Neural crest cell (in vitro differentiated cells): ENCODE measurements around the gene PKP3. TPM values are rescaled to one million over a fixed set of nuclear protein-coding genes. Genes with fewer than 3 reads are reported as not detected.

Experiments used
- DNase-seq: peaks from one replicate; pipeline ENCODE4 v3.0.0; 2021; ENCODE audit warnings: low read depth, mixed read lengths, low spot score
- H3K27ac Mint-ChIP-seq: one replicate; pipeline ENCODE4 v1.8.0; 2021; ENCODE audit warnings: mild to moderate bottlenecking, mixed read lengths; ENCODE audit not compliant: unreplicated experiment
- H3K27me3 Mint-ChIP-seq: 2 replicates; pipeline ENCODE4 v1.8.0; 2021; ENCODE audit warnings: low read depth, mild to moderate bottlenecking, mixed read lengths
- H3K36me3 Mint-ChIP-seq: 2 replicates; pipeline ENCODE4 v1.8.0; 2021; ENCODE audit warnings: low read depth, mild to moderate bottlenecking, mixed read lengths
- H3K4me1 Mint-ChIP-seq: 2 replicates; pipeline ENCODE4 v1.8.0; 2021; ENCODE audit warnings: mixed read lengths
- H3K4me3 Mint-ChIP-seq: one replicate; pipeline ENCODE4 v1.8.0; 2021; ENCODE audit warnings: mild to moderate bottlenecking, mixed read lengths
- H3K9me3 Mint-ChIP-seq: 2 replicates; pipeline ENCODE4 v1.8.0; 2021; ENCODE audit warnings: mixed read lengths
- total RNA-seq: library from RNA; stranded (reverse); gene quantifications from 2 replicates; pipeline ENCODE4 v1.2.1, GENCODE V29; 2021
- TF ChIP-seq, protein P1 (sequence below): fragments of 200-600 bp; sonication (generic); conservative IDR thresholded peaks from 2 replicates; pipeline ENCODE4 v1.5.0; 2021; ENCODE audit warnings: antibody characterized with exemption, mild to moderate bottlenecking

Gene PKP3
- total RNA-seq, 1 donor from 2014 or later = 0.42 TPM

DNA sequence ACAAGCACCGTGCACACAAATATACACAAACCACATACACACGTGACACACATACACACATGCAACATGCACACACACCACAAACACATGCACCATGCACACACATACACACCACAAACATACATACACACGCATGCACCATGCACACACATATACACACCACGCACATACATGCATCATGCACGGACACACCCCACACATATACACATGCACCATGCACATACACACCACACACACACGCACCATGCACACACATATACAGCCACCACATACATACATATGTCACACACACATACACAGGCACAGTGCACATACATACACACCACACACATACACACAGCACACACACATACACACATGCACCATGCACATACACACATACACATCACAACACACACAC lies 37.4 kb upstream of the PKP3 start:
- TF ChIP-seq, protein P1, sequence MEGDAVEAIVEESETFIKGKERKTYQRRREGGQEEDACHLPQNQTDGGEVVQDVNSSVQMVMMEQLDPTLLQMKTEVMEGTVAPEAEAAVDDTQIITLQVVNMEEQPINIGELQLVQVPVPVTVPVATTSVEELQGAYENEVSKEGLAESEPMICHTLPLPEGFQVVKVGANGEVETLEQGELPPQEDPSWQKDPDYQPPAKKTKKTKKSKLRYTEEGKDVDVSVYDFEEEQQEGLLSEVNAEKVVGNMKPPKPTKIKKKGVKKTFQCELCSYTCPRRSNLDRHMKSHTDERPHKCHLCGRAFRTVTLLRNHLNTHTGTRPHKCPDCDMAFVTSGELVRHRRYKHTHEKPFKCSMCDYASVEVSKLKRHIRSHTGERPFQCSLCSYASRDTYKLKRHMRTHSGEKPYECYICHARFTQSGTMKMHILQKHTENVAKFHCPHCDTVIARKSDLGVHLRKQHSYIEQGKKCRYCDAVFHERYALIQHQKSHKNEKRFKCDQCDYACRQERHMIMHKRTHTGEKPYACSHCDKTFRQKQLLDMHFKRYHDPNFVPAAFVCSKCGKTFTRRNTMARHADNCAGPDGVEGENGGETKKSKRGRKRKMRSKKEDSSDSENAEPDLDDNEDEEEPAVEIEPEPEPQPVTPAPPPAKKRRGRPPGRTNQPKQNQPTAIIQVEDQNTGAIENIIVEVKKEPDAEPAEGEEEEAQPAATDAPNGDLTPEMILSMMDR = no peak
- Mint-ChIP-seq H3K27ac (no peak overlapping the region), H3K9me3 (peaks cover 7% of the 10 kb centered on the region), H3K4me3 (no peak overlapping the region), H3K4me1 (peaks cover 28% of the 10 kb centered on the region), H3K36me3 (peaks cover 2% of the 10 kb centered on the region), H3K27me3 (peaks cover 8% of the 10 kb centered on the region)
- no peak for DNase-seq

DNA sequence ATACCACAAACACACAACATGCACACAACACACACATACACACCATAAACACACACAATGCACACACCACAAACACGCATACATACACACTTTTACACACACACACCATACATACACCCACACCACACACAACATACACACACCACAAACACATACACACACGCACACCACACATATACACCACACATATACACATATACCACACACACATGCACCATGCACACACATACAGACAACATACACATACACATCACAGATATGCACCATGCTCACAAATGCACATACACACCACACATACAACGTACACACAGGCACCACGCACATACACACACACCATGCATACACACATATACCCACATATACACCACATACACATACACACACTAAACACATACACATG lies 36.4 kb upstream of the PKP3 start:
- H3K27me3 Mint-ChIP-seq = peaks cover 8% of the 10 kb centered on the region
- H3K27ac Mint-ChIP-seq = no peak overlapping the region
- no peak overlapping the region for H3K4me3 Mint-ChIP-seq
- H3K4me1 Mint-ChIP-seq = peaks cover 23% of the 10 kb centered on the region
- peaks cover 4% of the 10 kb centered on the region for H3K36me3 Mint-ChIP-seq
- peaks cover 8% of the 10 kb centered on the region for H3K9me3 Mint-ChIP-seq
- DNase-seq = no peak
- TF ChIP-seq, protein P1 = no peak

DNA sequence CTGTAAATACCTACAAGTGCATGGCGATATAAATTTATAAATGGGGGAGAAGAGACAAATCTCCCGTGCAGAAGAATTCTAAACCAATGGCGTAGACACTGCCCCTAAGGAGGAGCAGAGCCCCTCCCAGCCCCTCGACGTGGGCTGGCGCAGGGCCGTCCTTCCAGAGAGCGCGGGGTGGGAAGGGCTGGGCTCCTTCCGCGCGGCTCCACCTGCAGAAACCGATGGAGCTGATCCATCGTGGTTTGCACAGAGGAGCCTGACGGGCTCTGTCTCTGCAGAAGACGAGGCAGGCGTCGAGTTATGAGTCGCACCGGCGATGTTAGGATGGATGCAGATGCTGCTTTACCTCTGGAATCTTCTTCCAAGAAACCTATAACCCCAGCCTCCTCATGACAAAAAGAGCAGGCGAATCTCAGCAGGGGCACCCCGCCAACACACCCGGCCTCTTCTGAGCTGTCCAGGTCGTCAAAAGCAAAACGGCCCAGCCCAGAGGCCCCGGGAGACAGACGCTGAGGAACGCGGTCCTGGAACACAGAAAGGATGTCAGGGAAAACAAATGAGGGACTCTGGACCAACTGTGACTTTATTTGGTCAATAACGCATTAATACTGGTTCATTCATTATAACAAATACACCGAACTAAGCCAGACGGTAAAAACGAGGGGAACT lies 35.7 kb upstream of the PKP3 start:
- Mint-ChIP-seq H3K36me3 (peaks cover 4% of the 10 kb centered on the region), H3K27me3 (peaks cover 8% of the 10 kb centered on the region), H3K9me3 (peaks cover 8% of the 10 kb centered on the region), H3K27ac (no peak overlapping the region), H3K4me1 (peaks cover 16% of the 10 kb centered on the region), H3K4me3 (no peak overlapping the region)
- DNase-seq = no peak
- TF ChIP-seq, protein P1 = no peak

DNA sequence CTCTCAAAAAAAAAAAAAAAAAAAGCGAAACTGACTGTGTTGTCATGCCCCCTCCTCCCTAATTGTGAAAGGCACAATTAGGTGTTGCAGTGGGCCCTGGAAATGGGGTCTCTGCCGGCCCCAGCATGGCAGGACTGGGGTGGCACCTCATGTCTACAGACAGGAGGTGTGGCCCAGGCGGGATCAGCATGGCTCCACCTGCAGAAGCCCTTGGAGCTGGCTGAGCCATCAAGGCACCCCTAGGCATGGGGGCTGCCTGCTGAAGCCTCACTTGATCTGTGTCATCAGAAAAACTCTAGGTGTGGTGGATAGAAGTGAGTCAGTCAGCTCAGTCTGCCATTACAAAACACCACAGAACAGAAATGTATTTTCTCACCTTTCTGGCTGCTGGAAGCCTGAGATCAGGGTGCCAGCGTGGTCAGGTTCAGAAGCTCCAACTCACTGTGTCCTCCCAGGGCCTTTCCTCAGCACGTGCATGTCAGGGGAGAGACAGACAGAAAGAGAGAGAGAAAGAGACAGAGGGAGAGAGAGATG lies 34.8 kb upstream of the PKP3 start:
- H3K9me3 Mint-ChIP-seq = peaks cover 8% of the 10 kb centered on the region
- peaks cover 8% of the 10 kb centered on the region for H3K4me1 Mint-ChIP-seq
- no peak overlapping the region for H3K27ac Mint-ChIP-seq
- H3K4me3 Mint-ChIP-seq = no peak overlapping the region
- DNase-seq = no peak
- H3K36me3 Mint-ChIP-seq = peaks cover 4% of the 10 kb centered on the region
- peaks cover 8% of the 10 kb centered on the region for H3K27me3 Mint-ChIP-seq
- TF ChIP-seq, protein P1 = no peak

DNA sequence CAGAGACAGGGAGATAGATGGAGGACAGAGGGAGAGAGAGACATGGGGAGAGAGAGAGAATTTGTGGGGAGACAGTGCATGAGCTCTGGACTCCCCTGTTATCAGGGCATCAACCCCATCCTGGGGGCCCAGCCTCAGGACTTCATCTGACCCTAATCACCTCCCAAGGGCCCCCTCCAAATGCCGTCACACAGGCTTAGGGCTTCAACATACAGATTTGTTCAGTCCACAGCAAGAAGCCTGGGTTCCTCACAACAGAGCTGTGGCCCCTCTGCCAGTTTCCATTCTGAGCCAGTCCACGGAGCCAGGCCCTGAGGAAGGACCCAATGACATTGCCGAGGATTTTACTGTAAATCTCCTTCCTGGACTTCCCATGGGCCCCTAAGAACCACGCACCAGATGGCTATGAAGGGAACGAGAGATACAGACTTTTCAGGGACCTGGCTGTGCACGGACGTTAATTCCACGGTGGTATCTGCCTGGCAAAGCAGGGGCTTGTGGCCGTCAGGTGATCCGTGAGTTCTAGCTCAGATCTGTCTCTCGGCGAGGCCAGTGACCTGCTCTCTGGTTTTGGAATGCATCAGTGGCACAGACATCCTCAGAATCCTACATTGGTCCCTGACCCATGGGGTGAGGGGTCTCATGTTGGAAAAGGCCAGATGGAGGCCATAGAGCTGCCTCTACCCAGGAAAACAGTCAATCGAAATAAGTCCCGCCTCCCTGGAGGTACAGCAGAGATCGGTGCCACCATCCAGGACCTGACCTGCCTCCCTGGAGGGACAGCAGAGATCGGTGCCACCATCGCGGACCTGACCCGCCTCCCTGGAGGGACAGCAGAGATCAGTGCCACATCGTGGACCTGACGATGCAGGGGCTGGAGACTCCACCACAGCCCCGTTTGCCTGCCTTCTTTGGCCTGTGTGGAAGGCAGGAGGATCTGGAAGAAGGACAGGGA lies 33.4 kb upstream of the PKP3 start:
- Mint-ChIP-seq H3K4me1 (no peaks in the 10 kb centered on the region), H3K9me3 (peaks cover 8% of the 10 kb centered on the region), H3K27me3 (peaks cover 8% of the 10 kb centered on the region), H3K36me3 (peaks cover 4% of the 10 kb centered on the region), H3K27ac (no peak overlapping the region), H3K4me3 (no peak overlapping the region)
- no peak for DNase-seq
- TF ChIP-seq, protein P1 = no peak
